ENCODE results near the gene TTBK2.
A peak's percentile ranks its signal among the peaks of the same experiment; 100 is the strongest.

Gene TTBK2

GRCh38 chr15:42696626-42697025, 224.0 kb downstream of the TTBK2 start:
- Histone ChIP-seq H3K18ac (ENCODE audit: low read length) (no peak overlapping the region), H3K9me3 (replicated peaks in 1 of 2; ENCODE audit: control insufficient read depth in 2 of 2, insufficient read depth in 1 of 2, low read depth in 1 of 2, low read length in 2 of 2) (peaks cover 0 to 15% of the 10 kb centered on the region in 2 donors), H3K14ac (ENCODE audit: low read length) (no peak overlapping the region), H2BK12ac (ENCODE audit: low read length) (no peak overlapping the region), H3K4ac (ENCODE audit: low read length) (no peak overlapping the region), H3K4me3 (ENCODE audit: low read length in 2 of 2) (no peak overlapping the region), H2BK120ac (ENCODE audit: low read depth, low read length) (no peak overlapping the region), H3K4me2 (ENCODE audit: insufficient read depth, low read length, poor library complexity, severe bottlenecking) (no peak overlapping the region), H4K8ac (ENCODE audit: low read depth, low read length) (peak overlapping the region; percentile 56), H3K79me1 (ENCODE audit: low read depth, low read length) (no peaks in the 10 kb centered on the region), H2BK15ac (ENCODE audit: low read length) (no peak overlapping the region), H3K27ac (replicated peaks; ENCODE audit: low read length) (no peak overlapping the region), H3K27me3 (ENCODE audit: control insufficient read depth in 3 of 3, insufficient read depth in 3 of 3, low read depth in 1 of 3, low read length in 3 of 3) (no peaks in the 10 kb centered on the region), H3K9ac (ENCODE audit: low read depth, low read length, poor library complexity) (no peak overlapping the region), H3K23ac (ENCODE audit: low read depth, low read length, poor library complexity) (no peak overlapping the region), H3K36me3 (replicated peaks in 1 of 2; ENCODE audit: control insufficient read depth in 2 of 2, insufficient read depth in 2 of 2, low read length in 2 of 2) (peaks cover 13 to 92% of the 10 kb centered on the region in 2 donors), H3K4me1 (ENCODE audit: control insufficient read depth in 2 of 2, insufficient read depth in 1 of 2, low read depth in 1 of 2, low read length in 2 of 2) (peaks cover 0 to 2% of the 10 kb centered on the region in 2 donors), H2AK5ac (ENCODE audit: low read depth, low read length) (no peak overlapping the region), H2AFZ (ENCODE audit: low read length) (no peak overlapping the region), H2BK5ac (ENCODE audit: low read length) (no peak overlapping the region), H4K91ac (ENCODE audit: low read depth, low read length, poor library complexity) (no peak overlapping the region)
- WGBS, 2 donors (ENCODE audit: extremely low coverage in 2 of 2, insufficient read length in 2 of 2, insufficient replicate concordance in 1 of 2): no CpG with 5 or more reads among the region's 5 CpGs
- DNase-seq (ENCODE audit: low spot score): no peak

GRCh38 chr15:42695527-42696071, 225.0 kb downstream of the TTBK2 start:
- Histone ChIP-seq H2BK5ac (ENCODE audit: low read length) (no peak overlapping the region), H4K8ac (ENCODE audit: low read depth, low read length) (no peak overlapping the region), H3K4me1 (ENCODE audit: control insufficient read depth in 2 of 2, insufficient read depth in 1 of 2, low read depth in 1 of 2, low read length in 2 of 2) (peaks cover 0 to 2% of the 10 kb centered on the region in 2 donors), H3K18ac (ENCODE audit: low read length) (no peak overlapping the region), H3K4me3 (ENCODE audit: low read length in 2 of 2) (no peak overlapping the region), H3K14ac (ENCODE audit: low read length) (no peak overlapping the region), H3K27me3 (ENCODE audit: control insufficient read depth in 3 of 3, insufficient read depth in 3 of 3, low read depth in 1 of 3, low read length in 3 of 3) (no peaks in the 10 kb centered on the region), H3K4ac (ENCODE audit: low read length) (no peak overlapping the region), H3K9ac (ENCODE audit: low read depth, low read length, poor library complexity) (no peak overlapping the region), H2AFZ (ENCODE audit: low read length) (no peak overlapping the region), H3K9me3 (replicated peaks in 1 of 2; ENCODE audit: control insufficient read depth in 2 of 2, insufficient read depth in 1 of 2, low read depth in 1 of 2, low read length in 2 of 2) (peaks cover 0 to 9% of the 10 kb centered on the region in 2 donors), H2BK15ac (ENCODE audit: low read length) (no peak overlapping the region), H4K91ac (ENCODE audit: low read depth, low read length, poor library complexity) (no peak overlapping the region), H3K23ac (ENCODE audit: low read depth, low read length, poor library complexity) (no peak overlapping the region), H3K27ac (replicated peaks; ENCODE audit: low read length) (no peak overlapping the region), H3K36me3 (replicated peaks in 1 of 2; ENCODE audit: control insufficient read depth in 2 of 2, insufficient read depth in 2 of 2, low read length in 2 of 2) (peaks cover 14 to 96% of the 10 kb centered on the region in 2 donors), H3K79me1 (ENCODE audit: low read depth, low read length) (no peaks in the 10 kb centered on the region), H2BK12ac (ENCODE audit: low read length) (no peak overlapping the region), H3K4me2 (ENCODE audit: insufficient read depth, low read length, poor library complexity, severe bottlenecking) (no peak overlapping the region), H2BK120ac (ENCODE audit: low read depth, low read length) (no peak overlapping the region), H2AK5ac (ENCODE audit: low read depth, low read length) (no peak overlapping the region)
- no peak for DNase-seq (ENCODE audit: low spot score)
- no CpG with 5 or more reads among the region's 6 CpGs for WGBS, 2 donors (ENCODE audit: extremely low coverage in 2 of 2, insufficient read length in 2 of 2, insufficient replicate concordance in 1 of 2)

- Histone ChIP-seq H3K9ac (ENCODE audit: low read depth, low read length, poor library complexity) (no peak overlapping the region), H2BK120ac (ENCODE audit: low read depth, low read length) (no peak overlapping the region), H4K8ac (ENCODE audit: low read depth, low read length) (no peak overlapping the region), H3K4me1 (ENCODE audit: control insufficient read depth in 2 of 2, insufficient read depth in 1 of 2, low read depth in 1 of 2, low read length in 2 of 2) (peaks cover 0 to 2% of the 10 kb centered on the region in 2 donors), H3K9me3 (replicated peaks in 1 of 2; ENCODE audit: control insufficient read depth in 2 of 2, insufficient read depth in 1 of 2, low read depth in 1 of 2, low read length in 2 of 2) (no peaks in the 10 kb centered on the region), H2BK12ac (ENCODE audit: low read length) (no peak overlapping the region), H2AFZ (ENCODE audit: low read length) (no peak overlapping the region), H3K23ac (ENCODE audit: low read depth, low read length, poor library complexity) (no peak overlapping the region), H3K4me2 (ENCODE audit: insufficient read depth, low read length, poor library complexity, severe bottlenecking) (no peak overlapping the region), H3K18ac (ENCODE audit: low read length) (no peak overlapping the region), H3K14ac (ENCODE audit: low read length) (no peak overlapping the region), H3K27ac (replicated peaks; ENCODE audit: low read length) (no peak overlapping the region), H3K27me3 (ENCODE audit: control insufficient read depth in 3 of 3, insufficient read depth in 3 of 3, low read depth in 1 of 3, low read length in 3 of 3) (no peaks in the 10 kb centered on the region), H2BK5ac (ENCODE audit: low read length) (no peak overlapping the region), H3K36me3 (replicated peaks in 1 of 2; ENCODE audit: control insufficient read depth in 2 of 2, insufficient read depth in 2 of 2, low read length in 2 of 2) (peaks cover 16 to 98% of the 10 kb centered on the region in 2 donors), H3K79me1 (ENCODE audit: low read depth, low read length) (no peaks in the 10 kb centered on the region), H2BK15ac (ENCODE audit: low read length) (no peak overlapping the region), H3K4me3 (ENCODE audit: low read length in 2 of 2) (no peak overlapping the region), H4K91ac (ENCODE audit: low read depth, low read length, poor library complexity) (no peak overlapping the region), H2AK5ac (ENCODE audit: low read depth, low read length) (no peak overlapping the region), H3K4ac (ENCODE audit: low read length) (no peak overlapping the region)
- no CpG with 5 or more reads among the region's 10 CpGs for WGBS, 2 donors (ENCODE audit: extremely low coverage in 2 of 2, insufficient read length in 2 of 2, insufficient replicate concordance in 1 of 2)
- DNase-seq (ENCODE audit: low spot score): no peak
Measured at GRCh38 chr15:42694398-42694797, 226.2 kb downstream of the TTBK2 start.

- Histone ChIP-seq H2BK12ac (ENCODE audit: low read length) (no peak overlapping the region), H3K4ac (ENCODE audit: low read length) (no peak overlapping the region), H3K9ac (ENCODE audit: low read depth, low read length, poor library complexity) (no peak overlapping the region), H3K9me3 (replicated peaks in 1 of 2; ENCODE audit: control insufficient read depth in 2 of 2, insufficient read depth in 1 of 2, low read depth in 1 of 2, low read length in 2 of 2) (no peaks in the 10 kb centered on the region), H2BK15ac (ENCODE audit: low read length) (no peak overlapping the region), H3K27me3 (ENCODE audit: control insufficient read depth in 3 of 3, insufficient read depth in 3 of 3, low read depth in 1 of 3, low read length in 3 of 3) (no peaks in the 10 kb centered on the region), H2BK120ac (ENCODE audit: low read depth, low read length) (no peak overlapping the region), H3K4me2 (ENCODE audit: insufficient read depth, low read length, poor library complexity, severe bottlenecking) (no peak overlapping the region), H3K4me3 (ENCODE audit: low read length in 2 of 2) (no peak overlapping the region), H3K27ac (replicated peaks; ENCODE audit: low read length) (no peak overlapping the region), H3K79me1 (ENCODE audit: low read depth, low read length) (no peaks in the 10 kb centered on the region), H3K4me1 (ENCODE audit: control insufficient read depth in 2 of 2, insufficient read depth in 1 of 2, low read depth in 1 of 2, low read length in 2 of 2) (peaks cover 0 to 2% of the 10 kb centered on the region in 2 donors), H3K36me3 (replicated peaks in 1 of 2; ENCODE audit: control insufficient read depth in 2 of 2, insufficient read depth in 2 of 2, low read length in 2 of 2) (peaks cover 18 to 100% of the 10 kb centered on the region in 2 donors), H4K91ac (ENCODE audit: low read depth, low read length, poor library complexity) (no peak overlapping the region), H2AK5ac (ENCODE audit: low read depth, low read length) (no peak overlapping the region), H3K14ac (ENCODE audit: low read length) (no peak overlapping the region), H3K18ac (ENCODE audit: low read length) (no peak overlapping the region), H2BK5ac (ENCODE audit: low read length) (no peak overlapping the region), H3K23ac (ENCODE audit: low read depth, low read length, poor library complexity) (no peak overlapping the region), H2AFZ (ENCODE audit: low read length) (no peak overlapping the region), H4K8ac (ENCODE audit: low read depth, low read length) (no peak overlapping the region)
- WGBS, 2 donors (ENCODE audit: extremely low coverage in 2 of 2, insufficient read length in 2 of 2, insufficient replicate concordance in 1 of 2): no CpG with 5 or more reads among the region's 6 CpGs
- no peak for DNase-seq (ENCODE audit: low spot score)
Measured at GRCh38 chr15:42693942-42694341, 226.6 kb downstream of the TTBK2 start.

Data from neuronal stem cell (in vitro differentiated cells).